HEK293 (cell line): Measurements from ENCODE around the gene PTRHD1.

Experiments used
- CTCF ChIA-PET: fragments of 350-600 bp; formaldehyde crosslinking; extraction: SDS; loops from one replicate; lab custom pipeline; 2021; ENCODE audit warnings: antibody characterized with exemption; lab: Yijun Ruan, JAX
- POLR2A ChIA-PET: fragments of 300-600 bp; formaldehyde crosslinking; extraction: SDS; loops from one replicate; lab custom pipeline; 2020; ENCODE audit warnings: antibody characterized with exemption, inconsistent platforms; lab: Yijun Ruan, JAX
- H3K27ac ChIP-seq: fragments of 200-500 bp; sonication (Bioruptor generic); 2 replicates; pipeline ENCODE4 v1.5.1; 2014; ENCODE audit warnings: low read depth, low read length, control low read depth, inconsistent platforms; ENCODE audit errors: extremely low read depth
- H3K36me3 ChIP-seq, 2 experiments: fragments of 200-500 bp in 1 of 2; sonication (Bioruptor generic) in 1 of 2; 1 replicate in 1 of 2; 2 replicates in 1 of 2; pipeline ENCODE4 v1.5.1; 2014 to 2017; ENCODE audit warnings: inconsistent platforms in 2 of 2, low read length in 2 of 2; ENCODE audit not compliant: control insufficient read depth in 2 of 2, insufficient read depth in 1 of 2
- H3K4me1 ChIP-seq: fragments of 200-500 bp; sonication (Bioruptor generic); 2 replicates; pipeline ENCODE4 v1.5.1; 2014; ENCODE audit warnings: mild to moderate bottlenecking, low read length, inconsistent platforms; ENCODE audit not compliant: control insufficient read depth, insufficient read depth
- H3K4me3 ChIP-seq: 2 replicates; pipeline ENCODE4 v1.5.1; 2011; ENCODE audit warnings: low read depth, mild to moderate bottlenecking, control low read depth, low read length, moderate library complexity
- H3K9me3 ChIP-seq: fragments of 200-500 bp; sonication (Bioruptor generic); 2 replicates; pipeline ENCODE4 v1.5.1; 2014; ENCODE audit warnings: low read depth, low read length, inconsistent platforms; ENCODE audit not compliant: control insufficient read depth, insufficient read depth
- GLI2 ChIP-seq: fragments of 450-650 bp; formaldehyde crosslinking; IDR thresholded peaks from 2 replicates; pipeline ENCODE4; 2017; ENCODE audit warnings: missing biosample characterization, missing genetic modification characterization, low read depth, borderline replicate concordance
- GLIS2 ChIP-seq: fragments of 450-650 bp; formaldehyde crosslinking; IDR thresholded peaks from 2 replicates; pipeline ENCODE4 v1.5.1; 2016; ENCODE audit warnings: missing biosample characterization, missing genetic modification characterization
- HOXD13 ChIP-seq: sonication (generic); formaldehyde crosslinking; IDR thresholded peaks from 2 replicates; pipeline ENCODE4 v1.8.0; 2022; ENCODE audit warnings: missing genetic modification reagents, borderline replicate concordance
- SCRT2 ChIP-seq: fragments of 450-650 bp; formaldehyde crosslinking; IDR thresholded peaks from 2 replicates; pipeline ENCODE4 v1.5.1; 2016; ENCODE audit warnings: missing biosample characterization, missing genetic modification characterization
- SP3 ChIP-seq: fragments of 450-650 bp; formaldehyde crosslinking; IDR thresholded peaks from 2 replicates; pipeline ENCODE4 v1.5.1; 2016; ENCODE audit warnings: missing biosample characterization, missing genetic modification characterization
- YY1 ChIP-seq: fragments of 450-650 bp; formaldehyde crosslinking; IDR thresholded peaks from 2 replicates; pipeline ENCODE4 v1.5.1; 2018; ENCODE audit warnings: missing biosample characterization, missing genetic modification characterization
- ZBTB48 ChIP-seq: fragments of 450-650 bp; formaldehyde crosslinking; IDR thresholded peaks from 2 replicates; pipeline ENCODE4 v1.5.1; 2016; ENCODE audit warnings: missing biosample characterization, missing genetic modification characterization
- ZIC2 ChIP-seq: fragments of 450-650 bp; formaldehyde crosslinking; IDR thresholded peaks from 2 replicates; pipeline ENCODE4 v1.5.1; 2016; ENCODE audit warnings: missing biosample characterization, missing genetic modification characterization
- ZNF133 ChIP-seq: fragments of 450-650 bp; formaldehyde crosslinking; IDR thresholded peaks from 2 replicates; pipeline ENCODE4 v1.5.1; 2016; ENCODE audit warnings: missing biosample characterization, missing genetic modification characterization
- ZNF140 ChIP-seq: fragments of 450-650 bp; formaldehyde crosslinking; IDR thresholded peaks from 2 replicates; pipeline ENCODE4 v1.5.1; 2016; ENCODE audit warnings: missing biosample characterization, missing genetic modification characterization
- ZNF18 ChIP-seq: fragments of 450-650 bp; formaldehyde crosslinking; IDR thresholded peaks from 2 replicates; pipeline ENCODE4 v1.5.1; 2016; ENCODE audit warnings: missing biosample characterization, missing genetic modification characterization
- ZNF23 ChIP-seq: fragments of 450-650 bp; formaldehyde crosslinking; IDR thresholded peaks from 2 replicates; pipeline ENCODE4 v1.5.1; 2016; ENCODE audit warnings: missing biosample characterization, missing genetic modification characterization, borderline replicate concordance
- ZNF274 ChIP-seq, 2 experiments: fragments of 200-500 bp in 1 of 2; fragments of 450-650 bp in 1 of 2; sonication (Bioruptor generic) in 1 of 2; formaldehyde crosslinking in 1 of 2; IDR thresholded peaks; 2 replicates each; pipeline versions ENCODE4 v1.5.1 to v1.6.1; 2014 to 2016; ENCODE audit warnings: borderline replicate concordance in 1 of 2, inconsistent platforms in 1 of 2, low read length in 1 of 2, missing biosample characterization in 1 of 2, missing genetic modification characterization in 1 of 2
- ZNF391 ChIP-seq: fragments of 450-650 bp; formaldehyde crosslinking; IDR thresholded peaks from 2 replicates; pipeline ENCODE4 v1.5.1; 2016; ENCODE audit warnings: low read depth, missing biosample characterization, missing genetic modification characterization, borderline replicate concordance
- ZNF658 ChIP-seq: fragments of 450-650 bp; formaldehyde crosslinking; IDR thresholded peaks from 2 replicates; pipeline ENCODE4; 2016; ENCODE audit warnings: missing biosample characterization, missing genetic modification characterization
- ZNF76 ChIP-seq: fragments of 450-650 bp; formaldehyde crosslinking; IDR thresholded peaks from 2 replicates; pipeline ENCODE4; 2016; ENCODE audit warnings: low read depth, missing biosample characterization, missing genetic modification characterization, borderline replicate concordance
- ZNF777 ChIP-seq: fragments of 450-650 bp; formaldehyde crosslinking; IDR thresholded peaks from 2 replicates; pipeline ENCODE4 v1.5.1; 2017; ENCODE audit warnings: missing biosample characterization, missing genetic modification characterization, borderline replicate concordance
- TF ChIP-seq, protein P1 (sequence below): fragments of 450-650 bp; formaldehyde crosslinking; IDR thresholded peaks from 2 replicates; pipeline ENCODE4 v1.5.1; 2016; ENCODE audit warnings: missing biosample characterization, missing genetic modification characterization, borderline replicate concordance
- TF ChIP-seq, protein P2 (sequence below): fragments of 450-650 bp; formaldehyde crosslinking; IDR thresholded peaks from 2 replicates; pipeline ENCODE4 v1.5.1; 2016; ENCODE audit warnings: missing biosample characterization, missing genetic modification characterization

The PTRHD1 gene

DNA sequence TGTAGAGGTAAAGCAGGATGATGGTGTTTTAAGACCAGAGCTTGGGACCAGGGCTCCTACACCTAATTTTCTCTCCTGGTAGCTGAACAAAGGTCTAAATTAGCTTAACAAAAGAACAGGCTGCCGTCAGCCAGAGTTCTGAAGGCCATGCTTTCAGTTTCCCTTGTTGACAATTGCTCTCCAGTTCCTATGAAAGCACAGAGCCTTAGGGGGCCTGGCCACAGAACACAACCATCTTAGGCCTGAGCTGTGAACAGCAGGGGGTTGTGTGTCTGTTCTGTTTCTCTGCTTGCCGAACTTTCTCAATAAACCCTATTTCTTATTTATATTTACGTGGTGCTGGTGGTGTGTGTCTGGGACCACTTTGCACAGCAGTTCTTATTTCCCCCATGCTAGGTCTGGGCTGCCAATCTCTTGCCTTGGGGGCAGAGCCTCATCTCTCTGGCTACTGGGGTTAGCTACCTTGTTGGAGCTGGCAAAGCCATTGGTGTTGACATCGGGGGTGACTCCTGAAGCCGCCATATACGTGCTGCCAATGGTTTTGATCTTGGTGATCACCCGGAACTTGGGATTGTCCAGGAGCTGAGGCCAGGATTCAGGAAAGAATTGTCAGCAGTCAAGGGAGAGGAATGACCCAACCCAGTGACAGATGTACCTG, 29.0 kb upstream of the PTRHD1 start:
- no peaks in the 10 kb centered on the region for H3K4me1 ChIP-seq
- TF ChIP-seq ZIC2 (tag by site-specific recombination) = peak; percentile 57
- no peak for TF ChIP-seq ZNF140 (tag by site-specific recombination)
- H3K4me3 ChIP-seq = no peak overlapping the region
- no peak overlapping the region for H3K27ac ChIP-seq
- CTCF ChIA-PET = interaction anchor here (0.9 to 1.4 kb wide), 3 partner anchors 9 to 412 kb away, joined by 3 to 5 read pairs (median 4); no protein-coding TSS in a partner anchor
- peaks cover 14 to 93% of the 10 kb centered on the region in 2 experiments; a peak in 2 of 3 replicates for H3K36me3 ChIP-seq
- no peaks in the 10 kb centered on the region for H3K9me3 ChIP-seq
- POLR2A ChIA-PET = no interaction called here

DNA sequence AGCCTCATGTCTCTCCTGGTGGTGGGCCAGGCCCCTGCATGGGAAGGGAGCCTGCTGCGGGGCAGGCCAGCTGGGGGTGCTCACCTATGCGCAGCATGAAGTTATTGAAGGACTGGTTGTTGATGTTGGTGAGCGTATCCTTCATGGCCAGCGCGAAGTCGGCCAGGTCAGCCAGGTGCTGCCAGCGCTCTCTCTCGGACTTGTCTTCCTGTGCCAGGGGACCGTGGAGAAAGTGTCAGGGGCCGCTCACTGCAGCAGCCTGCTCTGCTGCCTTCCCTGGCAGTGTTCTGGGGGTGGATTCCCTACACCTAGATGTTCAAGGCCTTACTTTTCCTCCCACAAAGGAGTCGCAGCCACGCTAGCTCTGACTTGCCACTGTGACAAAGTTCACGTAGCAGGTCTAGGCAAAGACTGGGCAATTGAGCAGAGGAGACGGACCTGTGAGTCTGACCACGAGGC, 28.3 kb upstream of the PTRHD1 start:
- TF ChIP-seq ZBTB48 (tag by site-specific recombination) = 0 out of 2 replicates have a peak, but pooled peaks have one; percentile 20
- no peak for TF ChIP-seq ZNF274 (IDR thresholded peaks at IDR 0.05; ENCODE audit: low read length)
- no peak for TF ChIP-seq ZNF274 (tag by site-specific recombination; IDR thresholded peaks at IDR 0.05; ENCODE audit: borderline replicate concordance)
- TF ChIP-seq, all 188 proteins: peak for 1
- Histone ChIP-seq H3K4me3 (no peak overlapping the region), H3K36me3 (peaks cover 17 to 94% of the 10 kb centered on the region in 2 experiments), H3K4me1 (no peaks in the 10 kb centered on the region), H3K27ac (no peak overlapping the region), H3K9me3 (no peaks in the 10 kb centered on the region)
- POLR2A ChIA-PET = no interaction called here
- CTCF ChIA-PET = interaction anchor here (0.9 to 1.4 kb wide), 3 partner anchors 8 to 411 kb away, joined by 3 to 5 read pairs (median 4); no protein-coding TSS in a partner anchor

- no peak for TF ChIP-seq GLIS2 (tag by site-specific recombination)
- no peak for TF ChIP-seq ZNF23
- CTCF ChIA-PET = interaction anchor here (0.9 to 1.0 kb wide), 2 partner anchors 8 to 398 kb away, joined by 3 read pairs; no protein-coding TSS in a partner anchor
- POLR2A ChIA-PET = no interaction called here
- Histone ChIP-seq H3K9me3 (no peaks in the 10 kb centered on the region), H3K27ac (no peak overlapping the region), H3K4me3 (no peak overlapping the region), H3K36me3 (peaks cover 21 to 94% of the 10 kb centered on the region in 2 experiments), H3K4me1 (no peaks in the 10 kb centered on the region)
Observed at GRCh38 chr2:24820598-24821432, 27.6 kb upstream of the PTRHD1 start.

DNA sequence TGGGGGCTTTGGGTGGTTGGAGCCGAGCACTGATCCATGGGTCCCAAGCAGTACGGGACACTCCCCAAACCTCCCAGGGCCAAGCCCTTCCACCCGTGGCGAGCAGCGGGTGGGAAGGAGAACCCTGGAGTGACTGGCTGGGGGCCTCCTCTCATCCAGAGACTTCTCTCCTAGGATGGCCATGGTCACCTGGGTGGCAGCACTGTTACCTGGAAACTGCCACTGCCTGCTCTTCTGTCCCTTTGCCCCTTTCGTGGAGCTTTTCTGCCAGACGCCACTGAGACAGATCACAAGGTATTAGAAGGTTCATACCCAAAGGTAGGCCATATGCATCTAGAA, 27.0 kb upstream of the PTRHD1 start:
- CTCF ChIA-PET = interaction anchor here (0.5 to 2.3 kb wide), 4 partner anchors 9 to 410 kb away, joined by 3 to 9 read pairs (median 3); no protein-coding TSS in a partner anchor
- H3K36me3 ChIP-seq = peaks cover 26 to 96% of the 10 kb centered on the region in 2 experiments
- no peaks in the 10 kb centered on the region for H3K4me1 ChIP-seq
- H3K9me3 ChIP-seq = no peaks in the 10 kb centered on the region
- H3K4me3 ChIP-seq = no peak overlapping the region
- POLR2A ChIA-PET = no interaction called here
- H3K27ac ChIP-seq = no peak overlapping the region
- TF ChIP-seq SCRT2 (tag by site-specific recombination) = no peak
- no peak for TF ChIP-seq ZNF133 (tag by site-specific recombination)
- TF ChIP-seq GLI2 (tag by site-specific recombination) = no peak
- no peak for TF ChIP-seq YY1 (tag by site-specific recombination)
- no peak for TF ChIP-seq SP3 (tag by site-specific recombination)
- TF ChIP-seq, protein P1, sequence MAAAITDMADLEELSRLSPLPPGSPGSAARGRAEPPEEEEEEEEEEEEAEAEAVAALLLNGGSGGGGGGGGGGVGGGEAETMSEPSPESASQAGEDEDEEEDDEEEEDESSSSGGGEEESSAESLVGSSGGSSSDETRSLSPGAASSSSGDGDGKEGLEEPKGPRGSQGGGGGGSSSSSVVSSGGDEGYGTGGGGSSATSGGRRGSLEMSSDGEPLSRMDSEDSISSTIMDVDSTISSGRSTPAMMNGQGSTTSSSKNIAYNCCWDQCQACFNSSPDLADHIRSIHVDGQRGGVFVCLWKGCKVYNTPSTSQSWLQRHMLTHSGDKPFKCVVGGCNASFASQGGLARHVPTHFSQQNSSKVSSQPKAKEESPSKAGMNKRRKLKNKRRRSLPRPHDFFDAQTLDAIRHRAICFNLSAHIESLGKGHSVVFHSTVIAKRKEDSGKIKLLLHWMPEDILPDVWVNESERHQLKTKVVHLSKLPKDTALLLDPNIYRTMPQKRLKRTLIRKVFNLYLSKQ (tag by site-specific recombination) = no peak
- no peak for TF ChIP-seq HOXD13 (CRISPR knock-in tag)
- no peak for TF ChIP-seq ZNF391 (tag by site-specific recombination)
- TF ChIP-seq ZNF777 (tag by site-specific recombination) = no peak
- TF ChIP-seq ZNF658 = no peak
- TF ChIP-seq, protein P2, sequence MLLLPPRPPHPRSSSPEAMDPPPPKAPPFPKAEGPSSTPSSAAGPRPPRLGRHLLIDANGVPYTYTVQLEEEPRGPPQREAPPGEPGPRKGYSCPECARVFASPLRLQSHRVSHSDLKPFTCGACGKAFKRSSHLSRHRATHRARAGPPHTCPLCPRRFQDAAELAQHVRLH (tag by site-specific recombination) = no peak
- TF ChIP-seq ZNF76 (tag by site-specific recombination) = no peak
- TF ChIP-seq ZNF18 (tag by site-specific recombination) = no peak
